Epithelial cell of esophagus (primary cell): ENCODE data around the gene KMT5C.
A peak's percentile ranks its signal among the peaks of the same experiment; 100 is the strongest.

ENCODE experiments used
- DNase-seq: peaks from one replicate; pipeline ENCODE4 v3.0.0; 2010; ENCODE audit warnings: low read depth
- H3K4me3 ChIP-seq: 2 replicates; pipeline ENCODE4 v1.5.1; 2011; ENCODE audit warnings: mild to moderate bottlenecking, low read length, control low read depth
- CTCF ChIP-seq: IDR thresholded peaks from 2 replicates; pipeline ENCODE4 v1.5.1; 2011; ENCODE audit warnings: low read depth, mild to moderate bottlenecking, low read length, control low read depth, inconsistent platforms; ENCODE audit not compliant: insufficient read depth; ENCODE audit errors: missing control alignments

The KMT5C gene

GRCh38 chr19:55353803-55354697 lies 14.4 kb downstream of the KMT5C start:
- H3K4me3 ChIP-seq = peak overlapping the region; percentile 44
- DNase-seq = peak; percentile 70
- no peak for TF ChIP-seq CTCF

- H3K4me3 ChIP-seq = peak within 1 kb of the TSS; percentile 44
- DNase-seq = no peak
- TF ChIP-seq CTCF = no peak
Measured at GRCh38 chr19:55354698-55355212, 15.1 kb downstream of the KMT5C start, which contains the start of gene COX6B2. TSS of gene COX6B2 (minus strand) at chr19:55354719. CDS start at chr19:55354521, 198 bp downstream.

- peak; percentile 86 for DNase-seq
- TF ChIP-seq CTCF = no peak
- H3K4me3 ChIP-seq = no peak overlapping the region
Measured at GRCh38 chr19:55355213-55355821, 15.6 kb downstream of the KMT5C start.

- no peak for TF ChIP-seq CTCF
- DNase-seq = no peak
- H3K4me3 ChIP-seq = no peak overlapping the region
Measured at GRCh38 chr19:55358493-55358892, 18.8 kb downstream of the KMT5C start.

- H3K4me3 ChIP-seq = no peak overlapping the region
- no peak for TF ChIP-seq CTCF
- DNase-seq = peak; percentile 62
Measured at GRCh38 chr19:55358943-55359908, 19.6 kb downstream of the KMT5C start.

- no peak for TF ChIP-seq CTCF
- no peak for DNase-seq
- H3K4me3 ChIP-seq = no peak overlapping the region
Measured at GRCh38 chr19:55360902-55361301, 21.2 kb downstream of the KMT5C start.
